Esophagus muscularis mucosa (tissue), 4 donors: ENCODE data around the gene PTGER3.

ENCODE experiments used
- CTCF ChIP-seq, 3 experiments: fragments of 200-600 bp in 2 of 3; fragments of 450-650 bp in 1 of 3; sonication (generic) in 2 of 3; IDR thresholded peaks; one replicate each; pipeline ENCODE4 v1.5.1; 2017 to 2019; ENCODE audit warnings: antibody characterized with exemption in 3 of 3, mild to moderate bottlenecking in 2 of 3, moderate library complexity in 1 of 3
- EP300 ChIP-seq: sonication (generic); formaldehyde crosslinking; IDR thresholded peaks from one replicate; pipeline ENCODE4 v1.6.1; 2017; ENCODE audit warnings: antibody characterized with exemption
- POLR2A ChIP-seq: fragments of 450-650 bp; IDR thresholded peaks from one replicate; pipeline ENCODE4 v1.6.1; 2017; ENCODE audit warnings: antibody characterized with exemption, moderate library complexity, mild to moderate bottlenecking, low read depth
- POLR2AphosphoS5 ChIP-seq, 2 donors: sonication (generic); formaldehyde crosslinking; IDR thresholded peaks; one replicate each; pipeline ENCODE4 v1.6.1; 2017; ENCODE audit warnings: antibody characterized with exemption in 2 of 2

- no peak for TF ChIP-seq POLR2AphosphoS5 (IDR thresholded peaks at IDR 0.05)
- TF ChIP-seq EP300 = no peak
- no peak for TF ChIP-seq CTCF (IDR thresholded peaks at IDR 0.05)
- no peak for TF ChIP-seq POLR2A
These were observed 27.1 kb upstream of the PTGER3 start for GRCh38 chr1:71074681-71075080.
